ENCODE data around the gene HCFC1R1.

The HCFC1R1 gene

GRCh38 chr16:2973093-2973492, 50.6 kb downstream of the HCFC1R1 start (continued):
- TF ChIP-seq PRDM10 (tag by site-specific recombination; IDR thresholded peaks at IDR 0.05), result peak; percentile 59; the same call in 1 of the 2 replicates
- TF ChIP-seq, protein P1, sequence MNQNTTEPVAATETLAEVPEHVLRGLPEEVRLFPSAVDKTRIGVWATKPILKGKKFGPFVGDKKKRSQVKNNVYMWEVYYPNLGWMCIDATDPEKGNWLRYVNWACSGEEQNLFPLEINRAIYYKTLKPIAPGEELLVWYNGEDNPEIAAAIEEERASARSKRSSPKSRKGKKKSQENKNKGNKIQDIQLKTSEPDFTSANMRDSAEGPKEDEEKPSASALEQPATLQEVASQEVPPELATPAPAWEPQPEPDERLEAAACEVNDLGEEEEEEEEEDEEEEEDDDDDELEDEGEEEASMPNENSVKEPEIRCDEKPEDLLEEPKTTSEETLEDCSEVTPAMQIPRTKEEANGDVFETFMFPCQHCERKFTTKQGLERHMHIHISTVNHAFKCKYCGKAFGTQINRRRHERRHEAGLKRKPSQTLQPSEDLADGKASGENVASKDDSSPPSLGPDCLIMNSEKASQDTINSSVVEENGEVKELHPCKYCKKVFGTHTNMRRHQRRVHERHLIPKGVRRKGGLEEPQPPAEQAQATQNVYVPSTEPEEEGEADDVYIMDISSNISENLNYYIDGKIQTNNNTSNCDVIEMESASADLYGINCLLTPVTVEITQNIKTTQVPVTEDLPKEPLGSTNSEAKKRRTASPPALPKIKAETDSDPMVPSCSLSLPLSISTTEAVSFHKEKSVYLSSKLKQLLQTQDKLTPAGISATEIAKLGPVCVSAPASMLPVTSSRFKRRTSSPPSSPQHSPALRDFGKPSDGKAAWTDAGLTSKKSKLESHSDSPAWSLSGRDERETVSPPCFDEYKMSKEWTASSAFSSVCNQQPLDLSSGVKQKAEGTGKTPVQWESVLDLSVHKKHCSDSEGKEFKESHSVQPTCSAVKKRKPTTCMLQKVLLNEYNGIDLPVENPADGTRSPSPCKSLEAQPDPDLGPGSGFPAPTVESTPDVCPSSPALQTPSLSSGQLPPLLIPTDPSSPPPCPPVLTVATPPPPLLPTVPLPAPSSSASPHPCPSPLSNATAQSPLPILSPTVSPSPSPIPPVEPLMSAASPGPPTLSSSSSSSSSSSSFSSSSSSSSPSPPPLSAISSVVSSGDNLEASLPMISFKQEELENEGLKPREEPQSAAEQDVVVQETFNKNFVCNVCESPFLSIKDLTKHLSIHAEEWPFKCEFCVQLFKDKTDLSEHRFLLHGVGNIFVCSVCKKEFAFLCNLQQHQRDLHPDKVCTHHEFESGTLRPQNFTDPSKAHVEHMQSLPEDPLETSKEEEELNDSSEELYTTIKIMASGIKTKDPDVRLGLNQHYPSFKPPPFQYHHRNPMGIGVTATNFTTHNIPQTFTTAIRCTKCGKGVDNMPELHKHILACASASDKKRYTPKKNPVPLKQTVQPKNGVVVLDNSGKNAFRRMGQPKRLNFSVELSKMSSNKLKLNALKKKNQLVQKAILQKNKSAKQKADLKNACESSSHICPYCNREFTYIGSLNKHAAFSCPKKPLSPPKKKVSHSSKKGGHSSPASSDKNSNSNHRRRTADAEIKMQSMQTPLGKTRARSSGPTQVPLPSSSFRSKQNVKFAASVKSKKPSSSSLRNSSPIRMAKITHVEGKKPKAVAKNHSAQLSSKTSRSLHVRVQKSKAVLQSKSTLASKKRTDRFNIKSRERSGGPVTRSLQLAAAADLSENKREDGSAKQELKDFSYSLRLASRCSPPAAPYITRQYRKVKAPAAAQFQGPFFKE (tag by site-specific recombination; IDR thresholded peaks at IDR 0.05; ENCODE audit: borderline replicate concordance), result no peak
- 0 out of 2 replicates have a peak, but pooled peaks have one; percentile 26 for TF ChIP-seq GLIS2 (tag by site-specific recombination; IDR thresholded peaks at IDR 0.05)
- no peak for TF ChIP-seq ZNF670 (tag by site-specific recombination; IDR thresholded peaks at IDR 0.05; ENCODE audit: low read depth)
- TF ChIP-seq, protein P2, sequence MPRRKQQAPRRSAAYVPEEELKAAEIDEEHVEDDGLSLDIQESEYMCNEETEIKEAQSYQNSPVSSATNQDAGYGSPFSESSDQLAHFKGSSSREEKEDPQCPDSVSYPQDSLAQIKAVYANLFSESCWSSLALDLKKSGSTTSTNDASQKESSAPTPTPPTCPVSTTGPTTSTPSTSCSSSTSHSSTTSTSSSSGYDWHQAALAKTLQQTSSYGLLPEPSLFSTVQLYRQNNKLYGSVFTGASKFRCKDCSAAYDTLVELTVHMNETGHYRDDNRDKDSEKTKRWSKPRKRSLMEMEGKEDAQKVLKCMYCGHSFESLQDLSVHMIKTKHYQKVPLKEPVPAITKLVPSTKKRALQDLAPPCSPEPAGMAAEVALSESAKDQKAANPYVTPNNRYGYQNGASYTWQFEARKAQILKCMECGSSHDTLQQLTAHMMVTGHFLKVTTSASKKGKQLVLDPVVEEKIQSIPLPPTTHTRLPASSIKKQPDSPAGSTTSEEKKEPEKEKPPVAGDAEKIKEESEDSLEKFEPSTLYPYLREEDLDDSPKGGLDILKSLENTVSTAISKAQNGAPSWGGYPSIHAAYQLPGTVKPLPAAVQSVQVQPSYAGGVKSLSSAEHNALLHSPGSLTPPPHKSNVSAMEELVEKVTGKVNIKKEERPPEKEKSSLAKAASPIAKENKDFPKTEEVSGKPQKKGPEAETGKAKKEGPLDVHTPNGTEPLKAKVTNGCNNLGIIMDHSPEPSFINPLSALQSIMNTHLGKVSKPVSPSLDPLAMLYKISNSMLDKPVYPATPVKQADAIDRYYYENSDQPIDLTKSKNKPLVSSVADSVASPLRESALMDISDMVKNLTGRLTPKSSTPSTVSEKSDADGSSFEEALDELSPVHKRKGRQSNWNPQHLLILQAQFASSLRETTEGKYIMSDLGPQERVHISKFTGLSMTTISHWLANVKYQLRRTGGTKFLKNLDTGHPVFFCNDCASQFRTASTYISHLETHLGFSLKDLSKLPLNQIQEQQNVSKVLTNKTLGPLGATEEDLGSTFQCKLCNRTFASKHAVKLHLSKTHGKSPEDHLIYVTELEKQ (tag by site-specific recombination; IDR thresholded peaks at IDR 0.05; ENCODE audit: borderline replicate concordance), result no peak
- TF ChIP-seq ZNF214 (tag by site-specific recombination; IDR thresholded peaks at IDR 0.05; ENCODE audit: borderline replicate concordance), result no peak
- TF ChIP-seq ZNF155 (tag by site-specific recombination; IDR thresholded peaks at IDR 0.05), result no peak

Measured in HEK293 (cell line).